Renal cortex interstitium (tissue), 11 donors: Measurements from ENCODE around the gene MARK1. TPM values are rescaled to one million over a fixed set of nuclear protein-coding genes. Genes with fewer than 3 reads are reported as not detected.
"Not testable (repeated sequence)": the region's sequence is repeated elsewhere in the genome, so short reads cannot be mapped to it uniquely, and the experiment has no call there.

ENCODE experiments used
- DNase-seq, 11 donors: peaks; one replicate each; pipeline ENCODE4 v3.0.0-alpha.2; 2013; ENCODE audit warnings: low read depth in 9 of 11, low spot score in 4 of 11; ENCODE audit errors: extremely low read depth in 1 of 11
- polyA plus RNA-seq, 3 donors: library from polyadenylated mRNA; unstranded; fragments of 120-200 nt; gene quantifications; one replicate each; pipeline ENCODE4 v1.2.1, GENCODE V29; 2013; ENCODE audit not compliant: insufficient read length in 3 of 3

MARK1 gene
- polyA plus RNA-seq, 3 donors: 8.9 to 10.9 (median 9.2) TPM

- DNase-seq: no peak
Measured at GRCh38 chr1:220579317-220579716, 51.4 kb downstream of the MARK1 start.

GRCh38 chr1:220592714-220593113 lies 64.8 kb downstream of the MARK1 start:
- no peak for DNase-seq

GRCh38 chr1:220594356-220594755 lies 66.4 kb downstream of the MARK1 start:
- no peak for DNase-seq

GRCh38 chr1:220595179-220595578 lies 67.2 kb downstream of the MARK1 start:
- DNase-seq: no peak

GRCh38 chr1:220604926-220605325 lies 77.0 kb downstream of the MARK1 start:
- DNase-seq: no peak

GRCh38 chr1:220605651-220606050 lies 77.7 kb downstream of the MARK1 start:
- not testable (repeated sequence) for DNase-seq

- not testable (repeated sequence) for DNase-seq
Measured at GRCh38 chr1:220611100-220611499, 83.2 kb downstream of the MARK1 start.

- no peak for DNase-seq
Measured at GRCh38 chr1:220616836-220617235, 88.9 kb downstream of the MARK1 start.

- no peak for DNase-seq
Measured at GRCh38 chr1:220628431-220628830, 100.5 kb downstream of the MARK1 start.

- DNase-seq: no peak
Measured at GRCh38 chr1:220631238-220631815, 103.4 kb downstream of the MARK1 start.

GRCh38 chr1:220637759-220638158 lies 109.8 kb downstream of the MARK1 start:
- no peak for DNase-seq

GRCh38 chr1:220642285-220642684 lies 114.3 kb downstream of the MARK1 start:
- DNase-seq: no peak

GRCh38 chr1:220652995-220653394 lies 125.1 kb downstream of the MARK1 start:
- no peak for DNase-seq

GRCh38 chr1:220655509-220655908 lies 127.6 kb downstream of the MARK1 start:
- no peak for DNase-seq

GRCh38 chr1:220655961-220656740 lies 128.2 kb downstream of the MARK1 start:
- DNase-seq: no peak

GRCh38 chr1:220666349-220666748 lies 138.4 kb downstream of the MARK1 start:
- no peak for DNase-seq

- DNase-seq: no peak
Measured at GRCh38 chr1:220669005-220669404, 141.1 kb downstream of the MARK1 start.

GRCh38 chr1:220670365-220670764 lies 142.4 kb downstream of the MARK1 start:
- no peak for DNase-seq

GRCh38 chr1:220673921-220674320 lies 146.0 kb downstream of the MARK1 start:
- DNase-seq: no peak

- no peak for DNase-seq
Measured at GRCh38 chr1:220677251-220677650, 149.3 kb downstream of the MARK1 start.
